Lower leg skin (tissue), 3 donors: Measurements from ENCODE around the gene FUT6.
"Not testable (repeated sequence)": the region's sequence is repeated elsewhere in the genome, so short reads cannot be mapped to it uniquely, and the experiment has no call there.

ENCODE experiments used
- CTCF ChIP-seq, 3 donors: fragments of 450-650 bp; IDR thresholded peaks; one replicate each; pipeline ENCODE4 v1.5.1; 2016; ENCODE audit warnings: antibody characterized with exemption in 3 of 3, mild to moderate bottlenecking in 3 of 3, moderate library complexity in 2 of 3
- POLR2A ChIP-seq, 2 donors: fragments of 450-650 bp; IDR thresholded peaks; one replicate each; pipeline ENCODE4 v1.6.1; 2016 to 2017; ENCODE audit warnings: antibody characterized with exemption in 2 of 2, mild to moderate bottlenecking in 1 of 2, moderate library complexity in 1 of 2

GRCh38 chr19:5855151-5855550, 15.6 kb upstream of the FUT6 start:
- TF ChIP-seq CTCF, POLR2A (IDR thresholded peaks at IDR 0.05): not testable (repeated sequence)
